ENCODE measurements around the gene HASPIN.

GRCh38 chr17:3768341-3768740 lies 44.6 kb downstream of the HASPIN start:
- TF ChIP-seq CTCF (IDR thresholded peaks at IDR 0.05) (no peak), ZFX (IDR thresholded peaks at IDR 0.05; ENCODE audit: borderline replicate concordance) (no peak)
